CD1c-positive myeloid dendritic cell (primary cell): ENCODE measurements around the gene BMERB1.

Experiments
- DNase-seq: peaks from one replicate; pipeline ENCODE4 v3.0.0-alpha.2; 2016; ENCODE audit errors: extremely low spot score

Gene BMERB1

DNA sequence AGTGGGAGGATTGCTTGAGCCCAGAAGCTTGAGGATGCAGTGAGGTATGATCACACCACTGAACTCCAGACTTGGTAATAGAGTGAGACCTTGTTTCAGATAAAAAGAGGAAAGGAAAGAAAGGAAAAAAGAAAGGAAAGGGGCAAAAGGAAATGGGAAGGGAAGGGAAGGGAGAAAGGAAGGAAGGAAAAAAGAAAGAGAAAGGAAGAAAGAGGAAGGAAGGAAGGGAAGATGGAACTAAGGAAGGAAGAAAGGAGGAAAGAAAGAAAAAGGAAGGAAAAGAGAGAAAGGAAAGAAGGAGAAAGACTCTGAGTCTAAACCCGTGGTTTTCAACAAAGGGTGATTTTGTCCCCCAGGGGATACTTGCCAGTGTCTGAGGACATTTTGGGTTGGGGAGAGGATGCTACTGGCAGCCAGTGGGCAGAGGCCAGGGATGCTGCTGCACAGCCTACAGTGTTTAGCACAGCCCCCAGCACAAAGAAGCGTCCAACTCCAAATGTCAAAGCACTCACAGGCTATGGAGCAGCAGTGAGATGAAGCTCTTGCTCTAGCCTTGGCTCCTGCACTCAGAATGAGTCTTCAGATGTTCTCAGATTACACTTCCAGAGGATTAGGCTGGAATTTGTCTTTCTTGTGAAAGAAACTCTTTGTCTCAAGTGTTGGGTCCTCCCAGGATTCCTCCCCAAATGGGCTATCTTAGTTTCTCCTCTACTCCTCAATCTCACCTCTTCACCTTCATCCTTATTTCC lies 64.2 kb downstream of the BMERB1 start:
- DNase-seq: no peak

- DNase-seq: no peak
Measured at GRCh38 chr16:15502041-15502725, 67.8 kb downstream of the BMERB1 start.

DNA sequence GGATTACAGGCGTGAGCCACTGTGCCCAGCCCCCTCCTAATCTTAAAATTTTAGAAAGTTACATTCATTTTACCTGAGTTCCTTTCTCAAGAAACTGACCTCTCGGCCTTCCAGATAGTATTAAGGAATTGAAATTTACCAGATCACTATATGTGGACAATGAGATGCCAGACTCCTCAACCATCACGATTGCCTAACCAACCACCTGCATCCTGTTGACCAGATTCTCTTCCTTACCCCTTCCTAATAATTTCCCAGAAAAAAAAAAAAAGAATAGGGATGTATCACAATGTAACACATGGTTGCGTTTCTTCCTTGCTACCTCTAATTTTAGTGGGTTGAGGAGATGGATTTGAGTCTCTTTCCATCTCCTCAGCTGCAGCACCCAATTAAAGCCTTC lies 72.1 kb downstream of the BMERB1 start:
- no peak for DNase-seq

DNA sequence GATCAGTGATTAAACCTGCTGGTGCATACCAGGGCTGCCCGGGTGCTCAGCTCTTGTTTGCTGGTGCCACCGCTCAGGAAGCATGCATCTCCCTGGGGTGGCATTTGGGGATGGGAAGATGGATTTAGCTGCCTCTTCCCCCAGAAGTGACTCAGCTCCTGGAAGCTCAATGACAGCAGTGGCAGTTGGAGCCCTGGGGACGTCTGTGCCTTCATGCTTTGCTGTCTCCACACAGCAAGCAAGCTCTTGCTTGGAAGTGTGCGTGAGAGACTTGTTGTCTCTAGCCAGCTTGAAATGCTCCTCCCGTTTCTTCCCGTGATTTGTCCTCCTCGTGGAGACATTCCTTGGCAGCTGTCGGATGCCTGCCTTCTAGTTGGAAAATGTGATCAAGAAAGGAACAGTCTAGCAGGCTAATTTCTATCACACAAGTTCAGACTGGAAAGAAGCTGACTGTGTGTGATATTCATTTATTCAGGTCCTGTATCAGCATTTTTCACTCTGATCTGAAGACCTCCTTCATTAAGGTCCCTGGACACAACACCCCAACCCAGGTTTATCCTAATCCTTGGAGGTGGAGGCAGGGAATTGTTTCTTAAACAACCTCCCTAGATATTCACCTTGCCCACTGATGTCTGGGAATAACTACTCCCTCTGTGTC lies 73.0 kb downstream of the BMERB1 start:
- no peak for DNase-seq

DNA sequence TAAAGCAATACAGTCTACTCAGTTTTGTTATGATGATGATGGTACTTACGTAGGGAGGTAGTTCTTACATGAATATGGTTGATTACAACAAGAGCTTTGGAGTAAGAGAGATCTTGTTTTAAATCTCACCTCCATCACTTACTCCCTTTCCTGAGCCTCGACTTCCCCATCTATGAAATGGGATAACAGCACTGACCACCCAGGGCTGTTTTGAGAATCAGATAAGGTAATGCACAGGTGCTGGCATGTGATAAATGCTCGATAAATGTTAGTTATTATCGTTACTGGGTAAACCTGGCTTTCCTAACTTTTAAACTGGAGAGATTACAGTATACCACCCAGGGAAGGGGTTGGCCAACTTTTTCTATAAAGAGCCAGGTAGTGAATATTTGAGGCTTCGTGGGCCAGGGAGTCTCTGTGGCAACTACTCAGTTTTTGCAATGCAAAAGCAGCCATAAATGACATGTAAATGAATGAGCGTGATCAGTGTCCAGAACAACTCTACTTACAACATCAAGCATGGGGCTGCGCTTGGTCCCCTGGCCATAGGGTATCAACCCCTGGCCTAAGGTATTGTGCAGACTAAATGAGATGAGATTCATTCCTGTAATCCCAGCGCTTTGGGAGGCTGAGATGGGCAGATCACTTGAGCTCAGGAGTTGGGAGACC lies 73.7 kb downstream of the BMERB1 start:
- DNase-seq: no peak

DNA sequence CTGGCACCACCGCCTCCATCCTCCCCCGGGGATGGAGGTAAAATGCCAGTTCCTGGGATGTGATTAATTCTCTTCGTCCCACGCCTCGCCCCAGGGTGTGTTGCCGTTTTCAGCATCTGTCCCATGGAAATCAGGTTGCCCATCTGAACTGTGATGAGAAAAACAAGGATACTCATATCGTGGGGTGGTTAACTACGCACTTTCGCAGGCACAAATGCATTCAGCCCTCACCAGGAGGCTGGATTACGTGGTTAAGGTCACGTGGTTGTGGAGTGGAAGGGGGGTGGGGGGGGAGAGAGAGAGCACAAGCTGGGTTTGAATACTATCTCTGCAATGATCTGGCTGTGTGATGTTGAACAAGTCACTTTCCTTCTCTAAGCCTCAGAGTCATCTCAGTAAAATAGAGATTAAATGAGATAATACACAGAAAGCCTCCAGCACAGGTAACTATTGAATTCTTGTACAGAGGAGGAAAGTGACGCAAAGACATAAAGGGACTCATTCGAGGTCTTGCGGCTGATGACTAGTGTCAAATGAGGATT lies 74.7 kb downstream of the BMERB1 start:
- no peak for DNase-seq

- no peak for DNase-seq
Measured at GRCh38 chr16:15509593-15510535, 75.5 kb downstream of the BMERB1 start.

GRCh38 chr16:15510992-15511391 lies 76.6 kb downstream of the BMERB1 start:
- no peak for DNase-seq

DNA sequence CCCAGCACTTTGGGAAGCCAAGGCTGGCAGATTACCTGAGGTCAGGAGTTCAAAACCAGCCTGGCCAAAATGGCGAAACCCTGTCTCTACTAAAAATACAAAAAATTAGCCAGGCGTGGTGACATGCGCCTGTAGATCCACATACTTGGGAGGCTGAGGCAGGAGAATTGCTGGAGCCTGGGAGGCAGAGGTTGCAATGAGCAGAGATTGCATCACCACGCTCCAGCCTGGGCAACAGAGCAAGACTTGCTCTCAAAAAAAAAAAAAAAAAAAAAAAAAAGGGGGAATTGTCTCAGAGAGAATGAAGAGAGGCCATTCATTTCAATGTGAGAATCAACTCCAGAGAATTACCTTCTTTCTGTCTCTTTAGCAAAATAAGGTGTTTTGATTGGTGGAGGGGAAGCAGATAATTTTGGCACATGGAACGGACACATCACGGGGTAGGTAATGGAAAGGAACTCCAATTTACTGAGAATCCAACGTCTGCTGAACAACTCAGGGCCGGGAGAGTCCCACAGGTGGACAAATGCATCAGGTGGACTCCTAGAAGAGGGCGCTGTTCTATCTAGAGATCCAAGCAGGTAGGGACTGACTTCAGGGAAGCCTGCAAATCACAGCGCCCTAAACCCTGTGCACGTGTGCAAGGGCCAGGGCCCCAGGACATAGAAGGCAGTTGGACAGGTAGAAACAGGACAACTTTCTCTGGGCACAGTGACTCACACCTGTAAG lies 77.5 kb downstream of the BMERB1 start:
- DNase-seq: no peak

DNA sequence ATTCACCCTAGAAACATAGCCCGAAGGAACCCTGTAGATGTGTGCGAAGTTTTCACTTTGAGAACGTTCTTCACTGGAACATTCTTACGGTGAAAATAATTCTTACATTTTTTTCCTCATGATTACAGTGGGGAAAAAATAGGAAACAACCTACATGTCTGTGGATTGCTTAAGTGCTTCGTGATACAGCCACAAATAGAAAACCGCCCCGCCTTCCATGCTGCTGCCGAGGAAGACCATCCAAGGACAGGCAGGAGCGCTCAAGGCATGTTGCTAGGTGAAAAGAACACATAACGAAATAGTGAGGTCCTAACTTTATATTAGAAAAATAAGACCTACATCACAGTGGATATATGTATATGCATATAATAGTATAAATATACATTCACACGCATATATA lies 78.8 kb downstream of the BMERB1 start:
- no peak for DNase-seq

- DNase-seq: no peak
Measured at GRCh38 chr16:15515992-15516391, 81.6 kb downstream of the BMERB1 start.

DNA sequence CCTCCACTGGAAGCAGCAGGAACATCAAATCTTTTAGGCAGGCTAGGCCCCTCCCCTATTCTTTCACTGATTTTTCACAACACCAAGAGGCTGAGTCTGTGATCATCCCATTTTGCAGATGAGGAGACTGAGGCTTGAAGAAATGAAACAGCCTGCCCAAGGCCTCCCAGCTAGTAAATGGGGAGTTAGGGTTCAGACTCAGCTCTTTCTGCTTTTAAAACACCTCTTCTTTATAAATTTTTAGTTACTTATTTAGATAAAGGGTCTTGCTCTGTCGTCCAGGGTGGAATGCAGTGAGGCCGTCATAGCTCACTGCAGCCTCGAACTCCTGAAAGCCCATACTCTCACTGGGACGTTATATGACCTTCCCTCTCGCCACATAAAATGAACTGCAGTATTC lies 82.2 kb downstream of the BMERB1 start:
- DNase-seq: no peak

DNA sequence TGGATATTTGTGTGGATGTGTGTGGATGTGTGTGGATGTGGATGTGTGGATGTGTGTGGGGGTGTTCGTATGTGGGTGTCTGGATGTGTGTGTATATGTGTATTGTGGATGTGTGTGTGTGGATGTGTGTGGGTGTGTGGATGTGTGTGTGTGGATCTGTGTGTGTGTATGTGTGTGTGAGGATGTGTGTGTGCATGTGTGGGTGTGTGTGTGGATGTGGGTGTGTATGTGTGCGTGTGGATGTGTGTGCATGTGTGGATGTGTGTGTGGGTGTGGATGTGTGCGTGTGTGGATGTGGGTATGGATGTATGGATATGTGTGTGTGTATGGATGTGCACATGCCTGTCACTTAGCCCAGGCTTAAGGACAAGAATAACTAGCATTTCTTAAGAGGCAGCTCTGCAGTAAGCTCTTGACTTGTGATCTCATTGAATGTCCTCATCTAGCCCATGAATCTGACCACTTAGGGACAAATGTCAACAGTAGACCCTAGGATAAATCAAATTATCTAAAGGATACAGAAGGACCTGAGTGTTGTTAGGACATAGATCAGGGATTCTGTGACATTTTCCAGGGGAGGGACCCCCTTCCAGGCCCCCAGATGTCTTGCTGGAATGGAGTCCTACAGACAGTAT lies 83.5 kb downstream of the BMERB1 start:
- no peak for DNase-seq

DNA sequence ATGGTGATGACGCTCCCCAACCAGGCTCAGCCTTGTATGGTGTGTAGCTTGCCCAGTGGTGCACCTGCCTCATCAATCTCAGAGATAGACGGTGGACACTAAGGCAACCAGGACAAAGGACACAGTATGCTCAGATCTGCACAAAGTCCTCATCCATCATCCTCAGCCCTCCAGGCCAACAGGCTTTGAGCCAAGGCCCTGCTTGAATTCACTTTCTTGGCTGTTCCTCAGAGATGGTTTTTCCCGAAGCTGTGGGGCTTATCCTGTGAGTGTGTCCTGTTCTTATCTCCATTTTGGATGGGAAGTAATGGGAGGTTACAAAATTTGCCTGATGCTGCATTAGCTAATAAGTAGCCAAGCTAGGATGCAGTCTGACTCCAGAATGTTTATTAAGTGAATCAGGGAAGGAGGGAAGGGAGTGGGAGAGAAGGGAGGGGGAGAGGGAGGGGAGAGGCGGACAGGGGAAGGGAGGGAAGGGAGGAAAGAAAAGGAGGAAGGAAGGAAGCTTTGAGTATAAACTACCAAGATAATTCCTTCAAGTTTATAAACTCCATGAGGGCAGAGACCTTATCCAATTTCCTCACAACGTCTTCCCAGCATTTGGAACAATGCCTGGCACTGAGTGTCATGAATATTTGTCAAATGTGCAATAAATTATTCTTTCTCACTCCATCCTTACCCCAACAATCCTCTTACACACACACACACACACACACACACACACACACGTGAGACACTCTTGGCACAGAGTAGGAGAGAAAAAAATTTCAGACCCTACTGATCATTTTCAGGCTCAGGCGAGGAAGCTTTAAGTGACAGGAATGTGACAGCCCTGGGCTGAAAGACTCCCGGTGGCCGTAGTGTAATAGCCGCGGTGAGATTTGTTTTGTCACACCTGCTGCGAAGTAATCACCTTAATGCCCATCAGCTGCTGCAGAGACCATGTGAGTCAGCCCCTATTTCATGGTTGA lies 84.3 kb downstream of the BMERB1 start:
- DNase-seq: no peak

DNA sequence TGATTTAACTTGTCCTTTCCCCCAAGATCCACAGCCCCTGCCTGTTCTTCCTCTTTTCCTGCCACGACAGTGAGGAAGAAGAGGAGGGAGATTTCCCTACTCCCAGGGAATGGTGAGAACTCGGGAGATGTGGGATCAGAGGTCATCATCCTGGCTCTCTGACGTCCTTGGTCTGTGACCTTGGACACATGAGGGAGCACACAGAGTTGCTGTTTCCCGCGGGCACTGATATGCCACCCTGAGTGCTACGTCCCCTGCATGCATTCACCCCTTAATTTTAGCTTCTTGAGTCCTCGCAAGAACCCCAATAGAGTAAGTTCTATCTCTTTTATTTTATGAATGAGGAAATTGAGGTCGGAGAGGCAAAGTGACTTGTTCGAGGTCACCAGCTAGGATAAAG lies 85.4 kb downstream of the BMERB1 start:
- DNase-seq: no peak

DNA sequence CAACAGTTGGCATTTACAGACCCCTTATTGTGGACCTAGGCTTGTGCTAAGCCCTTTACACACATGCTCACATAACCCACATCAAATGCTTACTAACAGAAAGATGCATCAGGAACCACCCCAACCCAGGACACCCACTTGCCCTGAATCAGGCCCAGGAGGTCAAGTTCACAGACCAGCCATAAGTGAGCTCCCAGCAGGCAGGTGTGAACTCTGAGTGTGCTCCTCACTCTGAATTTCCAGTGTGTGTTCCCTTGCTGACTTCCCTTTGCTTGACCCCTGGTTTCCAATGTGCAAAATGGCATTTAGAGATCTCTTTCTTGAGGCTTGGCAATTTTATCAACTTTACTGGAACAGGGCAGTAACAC lies 87.0 kb downstream of the BMERB1 start:
- DNase-seq: peak; percentile 18

DNA sequence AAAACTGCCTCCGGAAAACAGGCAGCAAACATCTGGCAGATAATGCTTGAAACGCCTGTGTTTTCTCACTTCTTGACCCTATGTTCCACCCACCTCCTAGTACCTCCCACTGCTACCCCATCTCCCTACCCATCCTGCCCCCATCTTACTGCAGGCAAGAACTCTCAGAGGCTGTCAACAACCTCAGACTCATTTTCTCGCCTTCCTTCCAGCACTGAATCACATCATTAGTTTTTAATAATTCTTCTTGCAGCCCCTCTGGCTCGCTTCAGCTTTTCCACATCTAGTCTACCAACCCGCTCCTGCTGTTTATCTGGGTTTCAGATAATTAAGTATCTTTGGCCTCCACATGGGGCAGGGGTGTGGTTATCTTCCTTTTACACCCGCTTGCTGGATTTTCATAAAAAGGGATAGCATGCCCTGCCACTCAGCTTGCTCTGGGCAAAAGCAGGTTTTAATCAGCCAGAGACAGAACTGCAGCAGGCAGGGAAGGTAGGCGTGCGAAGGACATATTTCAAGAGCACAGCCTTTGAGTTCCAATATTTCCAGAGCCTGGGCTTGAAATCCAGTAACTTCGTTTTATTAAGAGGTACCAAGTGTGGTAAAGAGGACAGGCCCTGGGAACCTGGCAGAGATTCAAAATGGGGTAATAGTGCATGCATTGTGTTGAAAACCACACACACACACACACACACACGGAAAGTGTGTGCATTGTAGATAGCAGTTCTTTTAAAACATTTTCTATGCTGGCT lies 87.5 kb downstream of the BMERB1 start:
- DNase-seq: no peak

DNA sequence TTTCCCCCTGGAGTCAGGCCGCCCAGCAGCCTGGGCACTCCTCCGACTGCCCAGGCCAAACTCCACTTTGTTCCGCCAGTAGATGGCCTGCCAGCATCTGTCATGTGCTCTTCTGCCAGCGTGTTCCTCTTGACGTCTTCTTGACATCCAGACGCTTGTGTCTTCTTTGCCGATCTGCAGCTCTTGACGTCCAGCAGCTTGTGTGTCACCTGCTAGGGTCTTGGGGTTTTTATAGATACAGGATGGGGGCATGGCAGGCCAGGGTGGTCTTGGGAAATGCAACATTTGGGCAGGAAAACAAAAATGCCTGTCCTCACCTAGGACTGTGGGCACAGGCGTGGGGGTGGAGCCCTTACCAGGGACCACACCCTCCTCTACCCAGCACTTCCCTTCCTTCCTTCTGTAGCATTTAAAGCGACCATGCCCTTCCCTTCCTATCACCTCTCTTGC lies 88.7 kb downstream of the BMERB1 start:
- peak; percentile 65 for DNase-seq
